ENCODE results near the gene ZDHHC22. TPM values are rescaled to one million over a fixed set of nuclear protein-coding genes. Genes with fewer than 3 reads are reported as not detected.

The ZDHHC22 gene
- total RNA-seq, 1 experiment from 2014 or later: 11.3 TPM

GRCh38 chr14:77114609-77115008 is 27.0 kb downstream of the ZDHHC22 start:
- Histone ChIP-seq H3K79me2 (ENCODE audit: insufficient read depth, low read length) (no peaks in the 10 kb centered on the region), H3K27me3 (ENCODE audit: insufficient read depth, low read length) (no peaks in the 10 kb centered on the region; the same call in 1 of the 2 replicates), H3K79me1 (ENCODE audit: insufficient read depth, low read depth, low read length, poor library complexity, severe bottlenecking) (peaks cover 4% of the 10 kb centered on the region), H3K4me1 (ENCODE audit: insufficient read depth, low read length) (peaks cover 6% of the 10 kb centered on the region), H3K4me2 (ENCODE audit: insufficient read depth, insufficient read length, low read length) (no peak overlapping the region), H2BK120ac (ENCODE audit: low read depth, low read length, poor library complexity, severe bottlenecking) (no peak overlapping the region), H4K8ac (replicated peaks; ENCODE audit: insufficient read length, low read depth, low read length) (no peak overlapping the region), H3K27ac (ENCODE audit: insufficient read length, low read depth, low read length) (no peak overlapping the region), H2BK20ac (ENCODE audit: low read depth, low read length, poor library complexity, severe bottlenecking) (no peak overlapping the region), H3K23me2 (ENCODE audit: insufficient read length, low read depth, low read length, poor library complexity, severe bottlenecking) (no peaks in the 10 kb centered on the region), H4K91ac (ENCODE audit: insufficient read length, low read depth, low read length) (no peak overlapping the region), H3K4ac (ENCODE audit: low read depth, low read length) (no peak overlapping the region), H3K18ac (ENCODE audit: insufficient read length, low read depth, low read length) (no peak overlapping the region), H3K23ac (ENCODE audit: insufficient read length, low read depth, low read length) (no peak overlapping the region), H4K5ac (ENCODE audit: insufficient read length, low read depth, low read length) (no peak overlapping the region), H2AK5ac (ENCODE audit: insufficient read length, low read length) (no peak overlapping the region), H3K56ac (ENCODE audit: insufficient read length, low read depth, low read length) (no peak overlapping the region), H2BK5ac (ENCODE audit: insufficient read length, low read length) (no peak overlapping the region), H3T11ph (ENCODE audit: low read length) (no peak overlapping the region), H4K20me1 (ENCODE audit: control insufficient read depth, insufficient read depth, insufficient read length) (no peaks in the 10 kb centered on the region), H3K9ac (ENCODE audit: extremely low read depth, insufficient read length, low read length) (no peak overlapping the region), H2BK15ac (ENCODE audit: low read depth, low read length) (no peak overlapping the region), H2BK12ac (ENCODE audit: insufficient read length, low read depth, low read length) (no peak overlapping the region), H3K14ac (ENCODE audit: insufficient read depth, low read length) (no peak overlapping the region), H2AFZ (ENCODE audit: low read length) (no peak overlapping the region), H3K9me3 (ENCODE audit: control insufficient read depth, low read depth, low read length) (no peaks in the 10 kb centered on the region)
- whole genome bisulfite sequencing (ENCODE audit: extremely low coverage, insufficient read length, low lambda C conversion rate): no CpG with 5 or more reads among the region's 4 CpGs
- Mint-ChIP-seq H3K36me3 (ENCODE audit: insufficient read depth in 1 of 3, low read depth in 3 of 3) (peaks cover 24 to 53% (median 32%) of the 10 kb centered on the region in 3 experiments; a peak in 6 of 7 replicates), H3K27ac (no peak overlapping the region), H3K4me1 (peaks cover 27 to 28% of the 10 kb centered on the region in 2 experiments), H3K9me3 (no peaks in the 10 kb centered on the region), H3K4me3 (no peak overlapping the region), H3K27me3 (ENCODE audit: low read depth) (no peaks in the 10 kb centered on the region)
- no peak for DNase-seq
- no peak for TF ChIP-seq CTCF (conservative IDR thresholded peaks at IDR 0.05)

All from H9 (cell line).